ENCODE data around the gene MED13L. TPM values are rescaled to one million over a fixed set of nuclear protein-coding genes. Genes with fewer than 3 reads are reported as not detected.

The MED13L gene
- total and polyA plus RNA-seq, 2 of the 8 experiments (the other 6 are each of a cell fraction or from before 2014, with no cell fraction given), result 15.9 to 51.7 TPM

DNA sequence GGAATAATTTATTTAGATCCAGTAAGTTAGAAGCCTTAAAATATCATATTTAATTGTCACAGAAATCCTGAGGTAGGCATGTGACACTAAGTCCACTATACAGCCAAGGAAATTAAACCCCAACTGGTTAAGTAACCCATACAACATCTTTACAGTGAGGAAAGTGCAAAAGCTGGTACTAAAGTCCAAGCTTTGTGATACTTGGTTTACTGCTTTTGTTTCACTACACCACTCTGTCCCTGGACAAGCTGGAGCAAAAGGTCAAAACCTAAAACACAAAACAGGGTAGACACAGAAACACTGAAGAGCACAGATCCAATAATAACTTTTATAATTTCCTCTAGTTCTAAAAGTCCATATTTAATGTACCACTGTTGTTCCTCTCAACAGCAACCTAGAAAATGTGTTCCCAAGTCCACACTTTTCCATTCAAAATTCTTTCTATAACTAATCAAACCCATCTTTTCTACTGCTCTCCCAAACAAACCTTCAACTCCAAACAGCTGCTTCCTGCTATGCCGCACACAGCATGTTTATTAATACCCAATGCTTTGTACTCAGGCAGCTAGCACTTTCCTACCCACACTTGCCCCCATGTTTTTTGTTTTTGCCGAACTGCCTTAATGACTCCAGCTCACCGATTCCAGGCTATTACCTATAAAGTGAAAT lies 90.9 kb downstream of the MED13L start:
- H3K9ac ChIP-seq (replicated peaks in 1 of 4; ENCODE audit: extremely low read depth in 1 of 4, low read depth in 3 of 4, low read length in 3 of 4), result no peak overlapping the region
- no peak overlapping the region for H3K56ac ChIP-seq (replicated peaks; ENCODE audit: insufficient read length, low read depth, low read length)
- H3K23ac ChIP-seq (ENCODE audit: insufficient read length), result no peak overlapping the region
- no peaks in the 10 kb centered on the region for H3K9me3 ChIP-seq (ENCODE audit: insufficient read depth in 2 of 2, low read depth in 1 of 2, low read length in 1 of 2)
- H3K4ac ChIP-seq (replicated peaks; ENCODE audit: insufficient read length, low read depth, low read length), result no peak overlapping the region
- no peak overlapping the region for H2AFZ ChIP-seq (ENCODE audit: low read length)
- H4K91ac ChIP-seq (replicated peaks; ENCODE audit: insufficient read length, low read length), result no peak overlapping the region
- CTCF ChIA-PET (ENCODE audit: partially characterized antibody), result interaction anchor here (0.6 to 1.2 kb wide), 2 partner anchors 13 to 199 kb away, joined by 3 to 4 read pairs; no protein-coding TSS in a partner anchor
- POLR2A ChIA-PET (ENCODE audit: partially characterized antibody), result no interaction called here
- H3K18ac ChIP-seq (ENCODE audit: extremely low read depth, low read length), result no peak overlapping the region
- H2BK20ac ChIP-seq (ENCODE audit: low read length), result no peak overlapping the region
- peaks cover 0 to 81% of the 10 kb centered on the region in 2 experiments; a peak in 3 of 4 replicates for H3K79me2 ChIP-seq (ENCODE audit: control insufficient read depth in 1 of 2, insufficient read depth in 2 of 2, low read length in 2 of 2)
- H3K27ac ChIP-seq (ENCODE audit: low read depth, low read length), result no peak overlapping the region
- H3K4me1 ChIP-seq (replicated peaks in 1 of 4; ENCODE audit: control insufficient read depth in 3 of 4, insufficient read depth in 4 of 4, low read length in 3 of 4), result no peaks in the 10 kb centered on the region
- H2AK5ac ChIP-seq (ENCODE audit: low read depth, low read length), result no peak overlapping the region
- DNase-seq (ENCODE audit: low read depth in 1 of 2, low spot score in 2 of 2), result no peak
- H3K79me1 ChIP-seq (ENCODE audit: low read depth, low read length), result no peaks in the 10 kb centered on the region
- H2BK15ac ChIP-seq (ENCODE audit: low read length), result no peak overlapping the region
- H2BK5ac ChIP-seq (ENCODE audit: low read depth, low read length), result no peak overlapping the region
- H2BK120ac ChIP-seq (replicated peaks; ENCODE audit: low read depth, low read length), result no peak overlapping the region
- H3K36me3 ChIP-seq (ENCODE audit: control insufficient read depth in 2 of 4, insufficient read depth in 4 of 4, low read length in 3 of 4), result no peaks in the 10 kb centered on the region
- FAIRE-seq, result no peak
- H3K4me3 ChIP-seq (ENCODE audit: extremely low read depth in 1 of 4, insufficient read depth in 2 of 4, low read depth in 3 of 4, low read length in 4 of 4), result no peak overlapping the region
- WGBS, 2 experiments (ENCODE audit: extremely low coverage in 1 of 2, insufficient coverage in 1 of 2, insufficient read length in 1 of 2, insufficient replicate concordance in 2 of 2, low coverage in 1 of 2, low lambda C conversion rate in 2 of 2, missing lambda C conversion rate in 1 of 2), result 75% methylated on average over 3 of the region's 3 CpGs; no CpG with 5 or more reads in 1 of the 2 experiments
- TF ChIP-seq CBX5 (IDR thresholded peaks at IDR 0.05; ENCODE audit: low read depth, low read length), result no peak
- TF ChIP-seq CREB1 (IDR thresholded peaks at IDR 0.05), result no peak
- no peak for TF ChIP-seq SUZ12 (IDR thresholded peaks at IDR 0.05; ENCODE audit: low read length)
- TF ChIP-seq TCF12 (IDR thresholded peaks at IDR 0.05; ENCODE audit: low read depth, low read length), result no peak
- H3K23me2 ChIP-seq (ENCODE audit: low read depth, low read length), result no peaks in the 10 kb centered on the region; the same call in 1 of the 2 replicates
- H3K4me2 ChIP-seq (ENCODE audit: insufficient read depth in 1 of 2, low read depth in 2 of 2, low read length in 2 of 2), result no peak overlapping the region
- no peak overlapping the region for H2BK12ac ChIP-seq (ENCODE audit: low read depth, low read length)
- H3K27me3 ChIP-seq (replicated peaks in 1 of 4; ENCODE audit: control insufficient read depth in 3 of 4, extremely low read depth in 1 of 4, insufficient read depth in 3 of 4, low read length in 3 of 4), result no peaks in the 10 kb centered on the region
- H3K14ac ChIP-seq (ENCODE audit: insufficient read length), result no peak overlapping the region
- no peak overlapping the region for H4K8ac ChIP-seq (ENCODE audit: extremely low read depth, insufficient read depth, low read length)
- H4K20me1 ChIP-seq (replicated peaks in 1 of 2; ENCODE audit: control insufficient read depth in 1 of 2, insufficient read depth in 2 of 2, low read length in 2 of 2), result peaks cover 2 to 9% of the 10 kb centered on the region in 2 experiments
- no peak overlapping the region for H4K5ac ChIP-seq (ENCODE audit: insufficient read length, low read depth, low read length)
